HG02885 (cell line): Measurements from ENCODE around the gene PSMB1.

Source experiments
- ATAC-seq: cut with Tn5 transposase; IDR thresholded peaks from one replicate; pipeline ENCODE4 v1.9.1; 2021; ENCODE audit warnings: mild to moderate bottlenecking; ENCODE audit not compliant: unreplicated experiment, poor library complexity

The PSMB1 gene

DNA sequence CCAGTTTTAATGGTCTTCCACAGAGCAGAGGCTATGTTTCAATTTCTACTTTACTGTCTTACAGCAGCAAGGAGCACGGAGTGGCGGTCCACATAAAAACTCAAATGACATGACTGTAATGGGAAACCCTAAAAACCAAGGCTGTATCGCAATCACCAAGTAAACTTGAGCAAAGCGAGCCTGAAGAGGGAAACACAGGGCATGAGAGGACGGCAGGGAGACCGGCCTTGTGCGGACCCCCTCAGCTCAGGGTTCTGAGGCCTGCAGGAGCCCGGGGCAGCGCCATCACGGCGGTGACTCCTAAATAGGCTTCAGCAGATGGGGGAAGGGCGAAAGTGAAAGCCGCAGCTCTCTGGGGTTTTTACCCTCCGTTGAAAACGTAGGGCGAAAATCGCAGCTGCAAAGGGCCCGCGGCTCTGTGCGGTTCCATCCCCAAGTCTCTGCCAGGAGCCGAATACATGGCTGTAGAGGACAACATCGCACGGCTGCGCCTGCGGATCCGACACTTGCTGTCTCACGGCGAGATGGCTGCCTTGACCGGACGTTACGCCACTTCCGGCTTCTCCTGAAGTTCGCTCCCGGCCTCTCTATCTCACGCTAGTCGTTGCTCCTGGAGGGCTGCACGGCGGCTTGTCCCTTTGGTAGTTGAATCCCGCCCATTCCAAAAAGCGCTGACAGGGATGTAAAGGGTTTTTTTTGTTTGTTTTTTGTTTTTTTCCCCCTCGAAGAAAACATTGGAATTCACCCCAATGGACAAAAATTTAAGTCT is at the start of gene PSMB1:
Gene PSMB1 (minus strand): TSS at position 543 of the 769 bp plus-strand sequence. CDS start 65 bp downstream, at position 478.
- ATAC-seq, result peak; percentile 63

DNA sequence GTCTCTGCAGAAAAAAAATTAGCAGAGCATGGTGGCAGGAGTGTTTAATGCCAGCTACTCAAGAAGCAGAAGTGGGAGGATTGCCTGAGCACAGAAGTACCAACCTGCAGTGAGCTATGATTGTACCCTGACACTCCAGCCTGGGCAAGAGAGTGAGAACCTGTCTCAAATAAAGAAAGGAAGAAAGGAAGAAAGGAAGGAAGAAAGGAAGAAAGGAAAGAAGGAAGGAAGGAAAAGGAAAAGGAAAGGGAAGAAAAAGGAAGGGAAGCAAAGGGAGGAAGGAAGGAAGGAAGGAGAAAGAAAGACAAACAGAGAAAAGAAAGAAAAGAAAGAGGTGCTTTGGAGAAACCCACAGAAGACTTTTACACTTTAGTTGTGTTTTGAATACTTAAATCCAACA is 44.2 kb upstream of the PSMB1 start:
- no peak for ATAC-seq

- no peak for ATAC-seq
Observed at GRCh38 chr6:170596426-170596825, 43.3 kb upstream of the PSMB1 start.

- no peak for ATAC-seq
Observed at GRCh38 chr6:170590725-170591124, 37.6 kb upstream of the PSMB1 start.

GRCh38 chr6:170584954-170585498 is 31.9 kb upstream of the PSMB1 start:
- ATAC-seq, result peak; percentile 36

GRCh38 chr6:170584181-170584953 is 31.3 kb upstream of the PSMB1 start, which contains the start of gene PDCD2:
Gene PDCD2, minus strand, starts transcription at chr6:170584637. Its CDS starts 56 bp downstream, at chr6:170584581.
- ATAC-seq, result peak; percentile 98

GRCh38 chr6:170583756-170584180 is 30.7 kb upstream of the PSMB1 start:
- ATAC-seq, result no peak

DNA sequence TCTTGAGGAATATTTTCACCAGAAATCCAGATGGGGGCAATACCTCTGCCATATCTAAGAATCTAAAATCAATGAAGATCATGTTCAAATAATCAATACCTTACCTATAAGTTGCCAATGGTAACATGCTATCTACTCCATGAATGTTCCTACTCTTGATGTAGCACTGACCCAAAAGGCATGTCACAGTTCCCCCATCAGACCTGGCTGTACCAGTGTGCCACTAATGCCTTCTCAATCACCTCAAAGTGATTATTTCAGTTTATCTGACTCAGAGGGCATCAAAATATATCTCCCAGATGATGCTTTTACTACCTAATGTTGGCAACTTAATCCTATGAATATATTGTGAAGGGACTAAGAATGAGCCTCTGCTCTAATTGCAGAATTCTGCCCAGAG is 25.8 kb upstream of the PSMB1 start:
- ATAC-seq, result no peak

- no peak for ATAC-seq
Observed at GRCh38 chr6:170575250-170575649, 22.1 kb upstream of the PSMB1 start.

GRCh38 chr6:170572704-170573466 is 19.8 kb upstream of the PSMB1 start:
- ATAC-seq, result no peak

DNA sequence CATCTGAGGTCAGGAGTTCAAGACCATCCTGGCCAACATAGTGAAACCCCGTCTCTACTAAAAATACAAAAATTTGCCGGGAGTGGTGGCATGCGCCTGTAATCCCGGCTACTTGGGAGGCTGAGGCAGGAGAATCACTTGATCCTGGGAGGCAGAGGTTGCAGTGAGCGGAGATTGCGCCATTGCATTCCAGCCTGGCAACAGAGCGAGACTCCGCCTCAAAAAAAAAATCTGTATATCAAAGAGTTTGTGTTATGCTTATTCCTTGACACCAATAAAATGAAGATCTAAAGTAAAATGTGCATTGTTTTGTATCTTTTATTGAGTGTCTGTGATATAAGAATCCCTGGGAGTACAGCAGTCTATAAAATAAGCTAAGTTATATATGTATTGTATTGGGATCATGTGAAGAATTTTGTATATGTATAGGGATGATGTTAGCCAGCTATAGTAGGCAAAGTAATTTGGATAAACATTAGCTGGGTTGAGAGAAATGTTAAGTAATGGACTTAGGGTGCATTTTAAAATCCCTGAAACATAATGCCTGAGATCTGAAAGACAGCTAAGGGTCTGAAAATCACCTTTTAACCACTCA is 11.9 kb upstream of the PSMB1 start:
- ATAC-seq, result no peak

DNA sequence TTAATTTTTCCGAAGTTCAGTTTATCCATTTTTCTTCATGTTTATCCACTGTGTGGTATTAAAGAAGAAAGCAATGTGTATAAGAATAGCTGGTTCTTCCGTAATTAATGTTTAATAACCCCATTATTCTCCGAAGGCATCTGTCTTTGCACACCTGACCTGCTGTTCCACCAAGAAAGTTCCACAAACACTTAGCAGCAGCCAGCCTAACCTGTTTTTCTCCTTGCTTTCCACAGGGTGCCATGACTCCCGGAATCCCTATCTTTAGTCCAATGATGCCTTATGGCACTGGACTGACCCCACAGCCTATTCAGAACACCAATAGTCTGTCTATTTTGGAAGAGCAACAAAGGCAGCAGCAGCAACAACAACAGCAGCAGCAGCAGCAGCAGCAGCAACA is 8.4 kb upstream of the PSMB1 start:
- ATAC-seq, result no peak

DNA sequence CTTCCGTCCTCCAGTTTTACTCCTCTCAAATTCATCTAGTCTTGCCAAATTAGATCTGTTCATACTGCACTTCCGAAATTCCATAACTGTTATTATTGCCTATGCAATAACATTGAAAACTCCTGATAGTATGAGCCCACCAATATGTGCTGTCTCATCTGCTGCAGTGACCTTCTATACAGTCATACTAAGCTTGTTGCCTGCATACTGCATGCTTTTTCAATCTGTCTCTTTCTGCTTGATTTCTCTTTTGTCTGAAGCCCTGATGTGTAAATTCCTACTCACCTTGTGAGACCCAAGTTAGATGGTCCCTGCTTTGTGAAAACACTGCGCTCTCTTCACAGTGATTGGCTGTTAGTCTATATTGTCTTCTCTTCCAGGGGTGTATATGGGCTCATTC is 2.2 kb upstream of the PSMB1 start:
- ATAC-seq, result no peak

DNA sequence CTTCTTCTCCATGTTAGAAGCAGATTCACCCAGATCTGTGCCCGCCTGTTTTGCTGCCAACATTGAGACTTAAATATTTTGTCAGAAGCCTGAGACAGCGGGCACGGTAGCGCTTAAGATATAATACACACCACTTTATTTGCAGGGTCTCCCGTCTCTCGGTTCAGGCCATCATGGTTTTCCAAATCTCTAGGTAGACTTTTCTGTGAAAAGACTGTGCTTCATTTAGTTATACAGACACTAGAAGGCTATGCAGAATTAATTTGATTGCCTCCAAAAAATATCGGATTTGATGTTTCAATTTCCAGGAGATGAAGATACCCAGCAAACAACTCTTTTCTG is 1.7 kb upstream of the PSMB1 start:
- ATAC-seq, result no peak

DNA sequence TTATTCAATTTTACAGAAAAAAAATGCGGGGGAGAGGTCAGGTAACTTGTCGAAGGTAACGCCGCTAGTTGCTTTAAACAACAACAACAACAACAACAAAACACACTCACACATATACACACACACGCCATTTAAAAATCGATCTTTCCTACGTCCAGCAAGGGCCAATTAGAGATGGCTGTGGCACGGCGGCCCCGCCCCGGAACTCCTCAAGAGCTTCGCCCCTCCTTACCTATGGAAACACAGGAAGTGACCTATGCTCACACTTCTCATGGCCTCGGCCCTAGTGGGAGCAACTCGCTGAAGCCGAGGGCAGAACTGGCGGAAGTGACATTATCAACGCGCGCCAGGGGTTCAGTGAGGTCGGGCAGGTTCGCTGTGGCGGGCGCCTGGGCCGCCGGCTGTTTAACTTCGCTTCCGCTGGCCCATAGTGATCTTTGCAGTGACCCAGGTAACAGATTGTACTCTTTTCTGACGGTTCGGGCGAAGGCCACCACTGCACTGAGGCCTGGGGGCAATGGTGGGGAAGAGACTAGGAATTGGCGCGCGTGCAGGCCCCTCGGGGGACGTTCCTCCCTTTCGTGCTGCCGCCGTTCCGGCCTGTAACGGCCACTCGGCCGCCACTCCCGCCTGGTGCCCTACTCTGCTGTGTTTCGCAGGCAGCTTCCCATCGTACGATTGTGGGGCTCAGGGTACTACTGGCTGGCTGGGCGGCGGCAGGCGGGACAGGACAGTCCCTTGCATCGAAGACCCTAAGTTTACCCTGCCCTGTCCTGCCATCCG is 1.1 kb upstream of the PSMB1 start, which contains the start of gene TBP:
Gene TBP (plus strand): TSS at position 357 of the 783 bp plus-strand sequence. CDS start 2,661 bp downstream, outside the sequence.
- ATAC-seq, result peak; percentile 96

GRCh38 chr6:170553534-170554012 is 466 bp upstream of the PSMB1 start:
- ATAC-seq, result peak; percentile 33

DNA sequence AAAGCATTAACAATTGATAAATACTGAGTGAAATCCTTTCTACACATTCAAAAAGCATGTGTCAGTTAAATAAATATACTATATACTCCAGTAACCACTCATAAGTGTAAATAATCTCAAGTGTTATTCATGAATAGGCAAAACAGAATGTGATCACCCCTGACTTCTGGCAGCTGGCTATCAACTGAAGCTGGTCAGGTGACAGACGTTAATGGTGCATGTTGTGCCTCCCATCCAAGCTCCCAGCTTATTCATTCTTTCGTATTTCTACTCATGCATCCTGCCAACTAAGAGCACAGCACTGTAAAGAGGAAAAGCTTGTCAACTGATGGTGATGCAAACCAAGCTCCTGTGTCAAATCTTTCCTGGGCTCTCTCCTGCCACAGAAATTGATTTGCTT is 7.7 kb downstream of the PSMB1 start:
- ATAC-seq, result no peak

- no peak for ATAC-seq
Observed at GRCh38 chr6:170542031-170542719, 10.9 kb downstream of the PSMB1 start.

DNA sequence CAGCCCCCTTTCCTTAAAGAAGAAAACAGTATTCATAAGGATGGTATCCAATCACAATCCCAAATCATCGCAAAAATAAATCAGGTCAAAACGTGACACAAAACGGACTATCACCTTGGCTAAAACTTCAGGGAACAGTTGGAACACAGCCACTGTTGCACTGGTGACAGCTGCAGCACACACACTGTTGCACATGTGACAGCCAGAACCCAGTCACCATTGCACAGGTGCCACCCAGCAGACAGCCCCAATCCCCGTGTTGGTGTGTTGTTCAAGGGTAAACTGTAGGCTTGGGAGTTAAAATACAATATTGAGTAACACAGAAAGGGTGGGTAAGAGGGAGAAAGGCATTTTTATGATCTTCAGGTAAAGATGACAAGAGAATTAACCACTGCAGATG is 15.8 kb downstream of the PSMB1 start:
- no peak for ATAC-seq
